ENCODE data around the gene SMARCA5. TPM values are rescaled to one million over a fixed set of nuclear protein-coding genes. Genes with fewer than 3 reads are reported as not detected.

The SMARCA5 gene
- total and polyA plus RNA-seq, 2 donors (not counting 1 experiment from before 2014, with no cell fraction given) = 6.7 to 53.1 TPM

- Mint-ChIP-seq H3K27ac (no peak overlapping the region), H3K4me1 (no peaks in the 10 kb centered on the region), H3K9me3 (ENCODE audit: insufficient read depth) (no peaks in the 10 kb centered on the region), H3K4me3 (no peak overlapping the region), H3K27me3 (peaks cover 22% of the 10 kb centered on the region)
- Histone ChIP-seq H2AFZ (ENCODE audit: insufficient read depth, low read depth, low read length, poor library complexity, severe bottlenecking) (no peak overlapping the region), H3K9ac (ENCODE audit: low read length) (no peak overlapping the region), H3K4me2 (replicated peaks; ENCODE audit: low read depth, low read length, poor library complexity, severe bottlenecking) (no peak overlapping the region), H3K27ac (ENCODE audit: low read length in 2 of 2) (no peak overlapping the region), H3K4me1 (ENCODE audit: control insufficient read depth in 2 of 2, insufficient read depth in 2 of 2, low read length in 2 of 2) (no peaks in the 10 kb centered on the region), H3K79me2 (ENCODE audit: control insufficient read depth, insufficient read depth, low read length) (no peaks in the 10 kb centered on the region), H4K20me1 (ENCODE audit: control insufficient read depth, insufficient read depth, low read length, poor library complexity, severe bottlenecking) (no peaks in the 10 kb centered on the region), H3K36me3 (replicated peaks in 1 of 2; ENCODE audit: control extremely low read depth in 1 of 2, control insufficient read depth in 1 of 2, extremely low read depth in 1 of 2, insufficient read depth in 2 of 2, low read length in 1 of 2) (no peaks in the 10 kb centered on the region), H3K9me3 (ENCODE audit: control extremely low read depth in 1 of 3, control insufficient read depth in 2 of 3, insufficient read depth in 1 of 3, low read length in 2 of 3) (no peaks in the 10 kb centered on the region), H3K4me3 (ENCODE audit: control extremely low read depth in 1 of 5, extremely low read depth in 1 of 5, insufficient read depth in 1 of 5, low read depth in 2 of 5, low read length in 4 of 5) (no peak overlapping the region), H3K27me3 (replicated peaks in 1 of 4; ENCODE audit: control extremely low read depth in 1 of 4, control insufficient read depth in 3 of 4, insufficient read depth in 4 of 4, low read length in 3 of 4) (no peaks in the 10 kb centered on the region)
- WGBS (ENCODE audit: insufficient coverage) = no CpG with 5 or more reads among the region's 1 CpG
- ATAC-seq (ENCODE audit: low read depth) (no peak), DNase-seq (no peak)
- POLR2A ChIA-PET = no interaction called here
- intact Hi-C loops (cut with micrococcal nuclease) = no loop called here
- no peak for TF ChIP-seq EZH2 (IDR thresholded peaks at IDR 0.05; ENCODE audit: borderline replicate concordance, insufficient read depth, low read depth, low read length, poor library complexity, severe bottlenecking)
- TF ChIP-seq, protein P1, sequence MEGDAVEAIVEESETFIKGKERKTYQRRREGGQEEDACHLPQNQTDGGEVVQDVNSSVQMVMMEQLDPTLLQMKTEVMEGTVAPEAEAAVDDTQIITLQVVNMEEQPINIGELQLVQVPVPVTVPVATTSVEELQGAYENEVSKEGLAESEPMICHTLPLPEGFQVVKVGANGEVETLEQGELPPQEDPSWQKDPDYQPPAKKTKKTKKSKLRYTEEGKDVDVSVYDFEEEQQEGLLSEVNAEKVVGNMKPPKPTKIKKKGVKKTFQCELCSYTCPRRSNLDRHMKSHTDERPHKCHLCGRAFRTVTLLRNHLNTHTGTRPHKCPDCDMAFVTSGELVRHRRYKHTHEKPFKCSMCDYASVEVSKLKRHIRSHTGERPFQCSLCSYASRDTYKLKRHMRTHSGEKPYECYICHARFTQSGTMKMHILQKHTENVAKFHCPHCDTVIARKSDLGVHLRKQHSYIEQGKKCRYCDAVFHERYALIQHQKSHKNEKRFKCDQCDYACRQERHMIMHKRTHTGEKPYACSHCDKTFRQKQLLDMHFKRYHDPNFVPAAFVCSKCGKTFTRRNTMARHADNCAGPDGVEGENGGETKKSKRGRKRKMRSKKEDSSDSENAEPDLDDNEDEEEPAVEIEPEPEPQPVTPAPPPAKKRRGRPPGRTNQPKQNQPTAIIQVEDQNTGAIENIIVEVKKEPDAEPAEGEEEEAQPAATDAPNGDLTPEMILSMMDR (IDR thresholded peaks at IDR 0.05) = no peak
- CTCF ChIA-PET = no interaction called here
Observed at GRCh38 chr4:143486314-143486713, 27.2 kb upstream of the SMARCA5 start.

GRCh38 chr4:143488687-143489086 is 24.8 kb upstream of the SMARCA5 start:
- no peaks in the 10 kb centered on the region for H3K9me3 ChIP-seq (ENCODE audit: control extremely low read depth in 1 of 3, control insufficient read depth in 2 of 3, insufficient read depth in 1 of 3, low read length in 2 of 3)
- POLR2A ChIA-PET = no interaction called here
- intact Hi-C loops (cut with micrococcal nuclease) = no loop called here

More at GRCh38 chr4:143488687-143489086, 24.8 kb upstream of the SMARCA5 start:
- H2AFZ ChIP-seq (ENCODE audit: insufficient read depth, low read depth, low read length, poor library complexity, severe bottlenecking) = no peak overlapping the region
- ATAC-seq (ENCODE audit: low read depth) = no peak
- CTCF ChIA-PET = no interaction called here
- H3K9ac ChIP-seq (ENCODE audit: low read length) = no peak overlapping the region
- no peak for DNase-seq
- 90% methylated on average over 3 of the region's 3 CpGs for WGBS (ENCODE audit: insufficient coverage)
- H3K36me3 ChIP-seq (replicated peaks in 1 of 2; ENCODE audit: control extremely low read depth in 1 of 2, control insufficient read depth in 1 of 2, extremely low read depth in 1 of 2, insufficient read depth in 2 of 2, low read length in 1 of 2) = no peaks in the 10 kb centered on the region
- peaks cover 22% of the 10 kb centered on the region for H3K27me3 Mint-ChIP-seq
- no peaks in the 10 kb centered on the region for H3K9me3 Mint-ChIP-seq (ENCODE audit: insufficient read depth)
- H3K4me3 Mint-ChIP-seq = no peak overlapping the region
- no peaks in the 10 kb centered on the region for H4K20me1 ChIP-seq (ENCODE audit: control insufficient read depth, insufficient read depth, low read length, poor library complexity, severe bottlenecking)
- H3K79me2 ChIP-seq (ENCODE audit: control insufficient read depth, insufficient read depth, low read length) = no peaks in the 10 kb centered on the region
- no peaks in the 10 kb centered on the region for H3K4me1 Mint-ChIP-seq
- H3K27ac ChIP-seq (ENCODE audit: low read length in 2 of 2) = no peak overlapping the region
- no peak overlapping the region for H3K4me3 ChIP-seq (ENCODE audit: control extremely low read depth in 1 of 5, extremely low read depth in 1 of 5, insufficient read depth in 1 of 5, low read depth in 2 of 5, low read length in 4 of 5)
- no peaks in the 10 kb centered on the region for H3K27me3 ChIP-seq (replicated peaks in 1 of 4; ENCODE audit: control extremely low read depth in 1 of 4, control insufficient read depth in 3 of 4, insufficient read depth in 4 of 4, low read length in 3 of 4)
- no peaks in the 10 kb centered on the region for H3K4me1 ChIP-seq (ENCODE audit: control insufficient read depth in 2 of 2, insufficient read depth in 2 of 2, low read length in 2 of 2)
- no peak overlapping the region for H3K27ac Mint-ChIP-seq
- no peak overlapping the region for H3K4me2 ChIP-seq (replicated peaks; ENCODE audit: low read depth, low read length, poor library complexity, severe bottlenecking)
- no peak for TF ChIP-seq EZH2 (IDR thresholded peaks at IDR 0.05; ENCODE audit: borderline replicate concordance, insufficient read depth, low read depth, low read length, poor library complexity, severe bottlenecking)
- TF ChIP-seq, protein P1 (IDR thresholded peaks at IDR 0.05) = no peak
